Measurements from ENCODE around the gene TPRX2.

GRCh38 chr19:47842941-47843340 is 16.1 kb upstream of the TPRX2 start:
- no peak for TF ChIP-seq CTCF (IDR thresholded peaks at IDR 0.05)
- no peak for TF ChIP-seq POLR2A (IDR thresholded peaks at IDR 0.05)
